ENCODE measurements around the gene APOC4.

- TF ChIP-seq REST (tag by site-specific recombination; IDR thresholded peaks at IDR 0.05) (no peak), PRDM4 (tag by site-specific recombination; IDR thresholded peaks at IDR 0.05) (peak; percentile 72)
These were observed 12.8 kb downstream of the APOC4 start, which contains the start of gene CLPTM1 for GRCh38 chr19:44954649-44955504.
